Measurements from ENCODE around the gene FAM217B.

FAM217B gene, protein sequence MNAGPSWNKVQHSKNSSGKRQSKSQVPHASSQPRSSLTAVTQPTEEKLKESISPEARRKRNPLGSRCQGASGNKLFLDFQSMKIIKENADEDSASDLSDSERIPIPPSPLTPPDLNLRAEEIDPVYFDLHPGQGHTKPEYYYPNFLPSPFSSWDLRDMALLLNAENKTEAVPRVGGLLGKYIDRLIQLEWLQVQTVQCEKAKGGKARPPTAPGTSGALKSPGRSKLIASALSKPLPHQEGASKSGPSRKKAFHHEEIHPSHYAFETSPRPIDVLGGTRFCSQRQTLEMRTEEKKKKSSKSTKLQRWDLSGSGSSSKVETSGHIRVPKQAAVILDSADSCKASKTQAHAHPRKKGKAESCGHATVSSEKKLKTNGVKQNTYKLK

DNA sequence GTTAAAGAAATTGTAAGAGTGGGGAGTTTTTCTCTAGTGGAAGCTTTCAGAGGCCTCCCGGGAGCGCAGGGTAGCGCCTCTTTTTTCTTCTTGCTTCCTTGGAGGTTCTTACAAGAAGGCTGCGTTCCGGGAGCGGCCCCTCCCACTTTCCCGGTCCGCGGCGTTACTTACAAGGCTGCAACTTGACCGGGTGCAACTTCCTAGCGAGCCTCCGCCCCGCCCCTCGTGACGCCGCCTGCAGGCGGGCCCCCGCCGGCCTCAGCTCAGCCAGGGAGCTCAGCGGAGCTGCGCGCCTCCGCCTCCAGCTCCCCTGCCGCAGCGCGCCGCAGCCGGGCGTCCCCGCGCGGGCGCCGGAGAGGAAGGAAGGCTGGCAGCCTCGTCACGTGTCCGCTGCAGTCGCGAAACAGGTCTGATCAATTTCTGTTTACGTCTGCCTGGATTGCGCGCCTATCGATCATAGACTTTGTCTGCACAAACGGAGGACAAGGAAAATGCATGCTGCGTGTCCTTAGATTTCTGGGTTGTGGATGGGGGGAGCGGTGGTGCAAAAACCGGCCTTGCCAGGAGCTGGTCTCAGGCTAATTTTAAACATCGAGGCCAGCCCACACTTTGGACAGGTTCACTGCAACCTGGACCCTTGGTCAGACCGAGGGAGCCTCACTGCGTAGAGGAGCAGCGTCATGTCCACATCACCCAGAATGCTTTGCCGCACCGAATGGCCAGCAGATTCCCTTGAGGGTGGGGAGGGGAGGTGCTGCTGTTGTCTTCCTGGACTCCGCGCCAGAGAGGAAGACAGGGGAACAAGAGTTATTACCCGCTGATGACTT, at the start of gene FAM217B, which contains the start of gene PPP1R3D:
FAM217B (plus strand) TSS at position 261 of the 827 bp plus-strand sequence. CDS start 3,555 bp downstream, outside the sequence.
PPP1R3D (minus strand) TSS at position 177 of the 827 bp plus-strand sequence. CDS start 374 bp downstream, outside the sequence.
- DNase-seq = peak; percentile 93 to 98

DNA sequence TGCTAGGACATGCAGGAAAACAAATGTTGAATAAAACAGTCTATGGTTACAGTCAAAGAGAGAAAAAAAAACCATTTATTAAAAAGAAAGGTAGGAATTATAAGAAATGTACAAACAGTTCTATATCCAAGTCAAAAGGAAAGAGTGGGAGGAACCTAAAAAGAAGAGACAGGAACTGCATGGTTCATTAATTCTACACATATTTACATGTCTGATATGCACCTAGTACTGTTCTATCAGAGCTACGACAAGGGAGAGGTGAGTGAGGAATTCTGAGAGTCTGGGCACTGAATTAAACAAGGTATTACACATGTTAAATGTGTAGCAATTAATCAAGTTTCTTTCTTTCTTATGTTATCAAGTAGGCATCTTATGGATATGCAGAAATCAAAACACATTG, 48.6 kb upstream of the FAM217B start:
- DNase-seq = no peak

DNA sequence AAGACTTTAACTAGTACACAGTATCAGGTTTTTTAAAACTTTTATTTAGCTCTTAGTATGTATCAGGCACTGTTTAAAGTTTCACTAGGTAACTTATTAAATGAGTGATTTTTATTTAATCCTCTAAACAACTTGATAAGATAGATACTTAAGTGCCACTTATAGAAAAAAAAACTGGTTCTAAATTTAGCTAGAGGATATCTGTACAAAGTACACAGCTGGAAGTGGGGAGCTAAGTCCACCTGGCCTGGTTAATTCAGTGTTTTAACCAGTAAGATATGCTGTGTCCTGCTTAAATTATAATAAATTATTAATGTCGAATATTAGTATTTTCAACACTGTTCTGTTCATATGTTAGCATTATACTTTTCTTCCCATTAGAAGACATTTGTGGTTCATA, 44.3 kb upstream of the FAM217B start:
- DNase-seq = no peak

DNA sequence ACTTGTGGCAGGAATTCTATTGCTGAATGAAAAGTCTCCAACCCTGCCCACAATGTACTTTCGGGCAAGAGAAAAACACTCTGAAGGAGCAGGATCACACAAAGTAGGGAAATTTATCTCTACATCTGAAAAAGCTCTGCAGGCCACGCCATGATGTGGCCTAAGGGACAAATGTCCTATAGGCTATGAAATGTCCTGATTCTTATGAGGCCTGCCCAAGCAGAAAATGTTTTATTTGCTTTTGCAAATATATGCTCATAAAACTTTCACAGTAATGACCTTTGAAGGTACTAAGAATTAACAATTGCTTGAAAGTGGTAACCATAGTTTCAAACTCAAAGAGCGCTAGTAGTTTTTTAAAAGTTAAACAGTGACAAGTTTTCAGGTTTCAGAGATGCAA, 37.7 kb upstream of the FAM217B start:
- no peak for DNase-seq

DNA sequence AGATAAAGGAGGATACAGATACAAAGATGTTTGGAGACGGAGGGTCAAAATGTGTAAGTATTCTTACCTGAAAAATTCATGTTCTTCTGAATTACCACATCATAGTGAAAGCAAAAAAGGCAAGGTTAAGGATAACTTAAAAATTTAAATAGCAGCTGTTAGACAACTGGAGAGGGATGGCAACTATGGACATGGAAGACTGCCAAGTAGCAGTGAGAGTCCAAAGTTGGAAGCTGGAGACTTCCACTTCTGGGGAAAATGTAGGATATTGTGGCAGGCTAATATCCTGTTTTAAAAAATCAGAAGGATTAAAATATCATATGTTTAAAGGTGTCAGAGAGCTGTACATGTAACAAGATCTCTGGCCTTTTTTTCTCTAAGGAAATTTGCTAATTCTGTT, 36.6 kb upstream of the FAM217B start:
- no peak for DNase-seq

DNA sequence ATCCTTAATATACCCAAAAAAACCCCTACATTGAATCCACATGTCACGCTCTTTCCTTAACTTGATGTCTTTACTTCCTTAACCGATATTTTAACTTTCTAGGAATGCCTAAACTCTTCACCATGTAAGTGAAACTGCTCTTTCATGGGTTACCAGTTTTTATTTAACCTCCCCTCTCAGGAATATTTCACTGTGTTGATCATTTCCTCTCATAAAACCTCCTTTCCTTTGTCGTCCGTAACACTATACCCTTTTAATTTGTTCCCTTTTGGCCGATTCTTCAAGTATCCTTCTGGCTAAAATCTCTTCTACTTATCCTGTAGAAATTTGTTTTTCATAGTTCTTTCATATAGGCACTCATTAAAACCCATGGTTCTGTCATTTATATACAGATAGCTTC, 31.3 kb upstream of the FAM217B start:
- no peak for DNase-seq

DNA sequence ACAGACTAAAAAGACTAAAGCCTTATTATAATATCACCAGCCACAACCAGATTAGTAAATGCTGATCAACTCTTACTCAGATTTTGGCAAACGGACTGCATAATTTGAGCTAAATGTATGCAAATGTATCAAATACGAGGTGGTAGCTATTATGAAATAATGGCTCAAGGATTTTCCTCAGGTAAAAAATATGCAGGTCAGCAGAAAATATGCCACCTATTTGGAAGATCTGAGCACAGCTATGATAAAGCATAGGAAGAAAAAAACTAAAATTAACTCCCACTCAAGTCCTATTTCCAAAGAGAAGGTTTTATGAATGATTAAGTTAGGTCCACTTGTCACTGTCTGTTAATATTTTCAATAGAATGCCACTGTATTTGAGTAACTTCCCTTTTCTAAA, 29.1 kb upstream of the FAM217B start:
- no peak for DNase-seq

DNA sequence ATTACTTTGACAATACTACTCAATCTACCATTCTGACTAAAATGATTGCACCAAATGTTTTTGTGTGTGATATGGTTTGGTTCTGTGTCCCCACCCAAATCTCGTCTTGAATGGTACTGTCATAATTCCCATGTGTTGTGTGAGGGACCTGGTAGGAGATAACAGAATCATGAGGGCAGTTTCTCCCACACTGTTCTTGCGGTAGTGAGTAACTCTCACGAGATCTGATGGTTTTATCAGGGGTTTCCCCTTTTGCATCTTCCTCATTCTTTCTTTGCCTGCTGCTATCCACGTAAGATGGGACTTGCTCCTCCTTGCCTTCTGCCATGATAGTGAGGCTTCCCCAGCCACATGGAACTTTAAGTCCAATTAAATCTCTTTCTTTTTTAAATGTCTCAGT, 27.6 kb upstream of the FAM217B start:
- no peak for DNase-seq

DNA sequence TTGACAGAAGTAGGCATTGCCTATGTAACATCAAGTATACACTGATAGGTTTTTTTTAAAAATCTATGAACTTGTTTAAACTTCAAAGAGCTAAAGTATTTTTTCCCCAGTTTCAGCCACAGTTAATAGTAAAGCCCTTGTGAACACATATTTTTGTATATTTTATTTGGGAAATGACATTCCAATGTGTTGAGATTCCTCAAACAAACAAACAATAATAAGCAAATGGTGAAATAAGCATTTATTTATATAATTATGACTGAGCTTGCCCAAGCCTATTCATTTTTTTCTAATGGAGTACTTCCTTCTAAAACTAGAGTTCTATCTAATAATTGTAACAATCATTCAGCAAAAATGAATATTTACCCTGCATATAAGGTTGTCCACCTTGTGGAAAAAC, 19.2 kb upstream of the FAM217B start:
- no peak for DNase-seq

DNA sequence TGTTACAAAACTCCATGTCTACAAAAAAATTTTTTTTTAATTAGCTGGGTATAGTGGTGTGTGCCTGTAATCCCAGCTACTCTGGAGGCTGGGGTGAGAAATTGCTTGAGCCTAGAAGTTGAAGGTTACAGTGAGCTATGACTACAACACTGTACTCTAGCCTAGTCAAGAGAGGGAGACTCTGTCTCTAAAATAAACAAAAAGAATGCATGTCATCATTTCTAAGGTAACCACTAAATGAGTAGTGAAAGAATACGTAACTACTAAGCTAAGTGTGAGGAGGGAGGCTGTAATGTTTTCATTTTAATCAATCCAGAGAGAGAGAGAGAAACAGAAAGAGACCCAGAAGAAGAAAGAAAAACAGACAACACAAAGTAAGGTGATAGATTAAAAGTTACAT, 16.7 kb upstream of the FAM217B start:
- no peak for DNase-seq

DNA sequence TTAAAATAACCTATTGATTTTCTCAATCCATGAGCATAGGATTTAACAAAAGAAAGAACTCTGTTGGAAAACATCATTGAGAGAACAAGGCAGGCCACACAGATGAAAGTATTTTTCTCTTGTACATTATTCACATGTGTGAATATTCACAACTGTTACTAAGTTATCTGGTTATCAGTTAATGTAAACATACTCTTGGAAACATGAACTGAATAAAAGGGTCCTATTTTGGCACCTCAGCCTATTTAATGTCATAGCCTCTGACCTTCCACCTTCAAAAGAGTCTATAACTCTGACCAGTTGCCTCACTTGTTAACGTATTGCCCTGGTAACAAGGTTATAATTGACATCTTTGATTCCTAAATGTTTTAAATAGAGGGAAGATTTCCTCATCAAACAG, 14.8 kb upstream of the FAM217B start:
- DNase-seq = no peak

DNA sequence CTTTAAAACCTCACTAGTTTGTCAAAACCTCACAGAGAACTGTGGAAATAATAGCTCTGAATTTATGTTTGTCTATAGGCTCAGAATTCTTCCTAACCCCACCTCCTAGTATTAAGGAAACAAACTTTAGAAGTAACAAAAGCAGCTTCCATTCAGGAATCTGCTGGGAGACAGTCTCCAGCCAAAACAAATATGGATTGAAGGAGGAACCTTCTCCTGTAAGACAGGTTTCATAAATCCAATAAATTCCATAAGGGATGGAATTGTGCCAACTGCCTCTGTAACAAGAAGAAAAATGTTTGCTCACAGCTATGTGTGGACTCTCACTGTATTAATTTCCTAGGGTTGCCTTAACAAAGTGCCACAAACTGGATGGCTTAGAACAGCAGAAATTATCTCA, 14.3 kb upstream of the FAM217B start:
- DNase-seq = no peak

DNA sequence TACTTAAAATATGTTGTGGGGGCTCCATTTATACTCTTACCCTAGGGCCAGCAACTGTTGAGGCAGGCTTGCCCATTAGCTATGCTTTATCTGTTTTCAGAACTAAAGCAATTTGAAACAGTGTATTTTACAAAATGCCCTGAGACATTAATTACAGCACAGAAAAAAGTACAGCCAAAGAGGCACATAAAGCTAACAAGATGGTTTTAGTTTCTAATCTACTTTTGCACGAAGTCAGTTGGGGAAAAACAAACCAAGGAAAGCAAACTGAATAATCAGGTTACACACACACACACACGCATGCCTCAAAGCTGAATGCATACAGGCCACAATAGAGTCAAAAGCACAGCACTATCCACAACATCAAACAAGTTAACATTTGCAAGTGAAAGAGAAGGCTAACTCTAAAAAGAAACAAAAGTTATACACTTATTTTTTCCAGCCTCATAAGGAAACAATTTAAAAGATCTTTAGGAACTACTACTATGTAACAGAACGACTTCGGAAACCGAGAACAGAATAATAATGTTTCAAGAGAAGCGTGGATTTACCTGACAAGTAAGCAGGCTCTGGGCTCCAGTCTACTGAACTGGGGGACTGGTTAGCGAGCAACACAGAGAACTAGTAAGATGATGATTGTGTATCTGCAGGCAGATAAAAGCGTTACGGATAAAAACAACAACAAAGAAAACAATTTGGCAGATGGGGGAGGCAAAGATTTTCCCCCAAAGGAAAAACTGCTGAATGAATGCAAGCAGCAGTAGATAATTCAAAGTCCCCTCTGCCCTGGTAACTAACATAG, 8.5 kb upstream of the FAM217B start:
- no peak for DNase-seq

DNA sequence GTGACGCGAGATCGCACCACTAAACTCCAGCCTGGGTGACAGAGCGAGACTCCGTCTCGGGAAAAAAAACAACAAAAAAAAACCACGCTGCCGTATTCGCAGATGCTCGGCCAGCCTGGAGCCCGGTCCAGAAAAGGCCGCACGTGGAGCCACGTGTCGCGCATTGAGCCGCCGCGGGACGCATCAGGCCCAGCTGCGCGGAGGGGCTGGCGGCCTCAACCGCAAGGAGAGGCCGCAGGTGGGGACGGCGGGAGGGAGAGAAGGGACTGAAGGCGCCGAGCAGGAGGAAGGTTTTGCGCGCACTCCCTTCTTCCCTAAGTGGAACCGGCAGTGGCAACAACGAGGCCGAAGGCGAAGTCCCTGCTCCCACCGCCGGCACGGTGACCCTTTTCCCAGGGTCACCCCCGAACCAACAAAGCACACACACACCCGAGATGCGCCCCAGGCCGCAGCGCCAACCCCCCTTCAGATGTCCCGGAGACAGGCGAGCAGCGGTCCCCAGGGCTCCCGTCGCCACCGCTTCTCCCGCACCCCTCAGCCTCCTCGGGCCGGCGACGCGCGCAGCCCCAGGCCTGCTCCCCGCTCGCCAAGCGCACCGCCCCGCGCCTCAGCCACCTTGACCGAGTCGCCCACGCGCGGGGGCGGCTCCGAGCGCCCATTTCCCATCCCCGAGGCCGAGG, 7.4 kb upstream of the FAM217B start:
- no peak for DNase-seq

DNA sequence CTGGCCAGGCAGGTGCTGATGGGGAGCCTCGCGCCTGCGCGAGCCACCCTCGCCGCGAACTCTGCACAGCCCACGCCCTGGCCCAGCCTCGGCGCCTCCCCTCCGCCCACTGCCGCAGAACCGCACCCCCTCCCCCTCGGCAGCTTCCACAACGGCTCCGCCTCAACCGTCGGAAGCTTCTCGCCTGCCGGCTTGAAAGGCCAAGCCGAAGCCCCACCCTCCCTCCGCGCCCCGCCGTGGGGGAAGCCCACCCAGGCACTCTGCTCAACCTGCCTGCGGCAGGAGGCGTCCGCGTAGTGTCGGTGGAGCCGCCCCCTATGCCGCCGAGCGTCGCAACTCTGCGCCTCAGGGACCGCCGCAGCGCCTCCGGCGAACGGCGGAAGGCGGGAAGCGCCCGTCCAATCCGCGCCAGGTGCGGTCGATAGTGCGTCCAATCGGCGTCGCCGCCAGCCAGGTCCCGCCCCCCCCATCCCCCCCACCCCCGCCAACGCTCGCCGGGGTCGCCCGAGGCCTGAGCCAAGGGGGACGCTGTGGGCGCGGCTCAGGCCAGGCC, 6.8 kb upstream of the FAM217B start, which contains the start of gene SYCP2:
SYCP2 (minus strand) TSS at position 342 of the 553 bp plus-strand sequence. CDS start 11,224 bp downstream, outside the sequence.
- no peak for DNase-seq

DNA sequence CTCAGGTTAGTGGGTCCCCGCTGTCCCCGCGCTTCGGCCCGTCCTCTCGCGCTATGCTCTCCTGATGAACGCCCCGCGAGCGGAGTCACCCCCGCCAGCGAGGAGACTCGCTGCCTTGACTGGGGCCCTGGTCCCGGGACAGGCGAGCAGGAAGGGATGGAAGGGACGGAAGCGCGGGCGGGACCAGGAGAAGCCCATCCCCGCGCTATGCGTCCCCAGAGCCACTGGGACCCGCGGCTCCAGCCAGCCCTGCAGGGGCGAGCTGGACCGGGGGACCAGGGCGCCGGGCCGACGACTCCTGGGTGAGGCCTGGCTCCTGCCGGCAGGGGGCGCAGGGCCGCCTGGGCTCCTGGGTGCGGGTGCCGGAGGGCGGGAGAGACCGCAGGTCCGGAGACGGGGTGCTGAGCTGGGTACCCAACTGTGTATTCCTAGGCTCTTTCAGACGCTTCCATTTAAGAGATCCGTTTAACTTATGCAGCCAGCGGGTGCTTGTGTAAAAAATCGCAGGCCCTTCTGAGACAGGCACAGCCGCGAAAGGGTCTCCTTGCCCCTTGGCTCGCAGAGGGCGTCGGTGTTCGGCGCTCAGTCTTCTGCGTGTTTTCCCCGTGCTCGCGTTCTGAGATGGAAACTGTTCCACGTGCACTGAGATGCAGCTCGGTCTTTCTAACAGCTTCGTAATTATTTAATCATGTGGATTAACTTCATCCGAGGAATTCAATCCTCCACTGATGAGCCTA, 6.2 kb upstream of the FAM217B start:
- peak; percentile 45 to 74 for DNase-seq

DNA sequence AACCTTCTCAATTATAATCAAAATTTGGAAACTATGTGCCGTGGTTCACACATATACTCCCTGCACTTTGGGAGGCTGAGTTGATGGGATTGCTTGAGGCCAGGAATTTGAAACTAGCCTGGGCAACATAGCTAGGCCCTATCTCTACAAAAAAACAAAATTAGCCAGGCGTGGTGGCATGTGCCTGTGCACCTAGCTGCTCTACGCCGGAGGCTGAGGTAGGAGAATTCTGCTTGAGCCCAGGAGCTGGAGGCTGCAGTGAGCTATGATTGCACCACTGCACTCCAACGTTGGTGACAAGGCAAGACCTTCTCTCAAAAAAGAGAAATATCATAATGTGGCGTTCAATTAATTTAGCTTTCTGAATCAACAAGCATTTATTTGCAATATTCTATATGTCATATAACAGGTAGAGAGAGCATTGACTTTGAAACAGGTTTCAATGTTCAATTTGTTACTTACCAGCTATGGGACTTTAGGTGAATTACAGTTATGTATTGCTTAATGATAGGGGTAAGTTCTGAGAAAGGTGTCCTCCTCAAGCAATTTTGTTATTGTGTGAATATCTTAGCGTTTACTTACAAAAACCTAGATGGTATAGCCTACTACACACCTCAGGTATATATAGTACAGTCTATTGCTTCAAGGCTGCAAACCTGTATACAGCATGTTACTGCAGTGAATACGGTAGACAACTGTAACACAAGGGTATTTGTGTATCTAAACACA, 4.6 kb upstream of the FAM217B start:
- DNase-seq = no peak

DNA sequence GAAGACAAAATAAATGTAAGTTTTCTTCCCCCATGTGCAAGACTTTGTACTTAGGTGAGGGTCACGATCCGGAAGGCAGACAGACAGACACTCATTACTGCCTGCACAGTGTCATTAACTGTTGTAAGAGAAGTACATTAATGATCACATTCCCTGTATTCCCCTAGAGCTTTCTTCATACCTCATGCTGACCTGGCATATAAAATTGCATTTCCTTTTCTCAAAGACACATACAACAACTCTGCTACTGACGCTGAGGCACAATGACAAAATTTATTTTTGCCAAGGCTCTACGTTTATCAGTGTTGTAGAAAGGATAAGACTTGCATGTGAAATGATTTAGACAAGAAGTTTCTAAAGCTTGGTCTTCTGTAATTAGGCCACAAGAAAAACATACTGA, 3.8 kb upstream of the FAM217B start:
- DNase-seq = no peak

DNA sequence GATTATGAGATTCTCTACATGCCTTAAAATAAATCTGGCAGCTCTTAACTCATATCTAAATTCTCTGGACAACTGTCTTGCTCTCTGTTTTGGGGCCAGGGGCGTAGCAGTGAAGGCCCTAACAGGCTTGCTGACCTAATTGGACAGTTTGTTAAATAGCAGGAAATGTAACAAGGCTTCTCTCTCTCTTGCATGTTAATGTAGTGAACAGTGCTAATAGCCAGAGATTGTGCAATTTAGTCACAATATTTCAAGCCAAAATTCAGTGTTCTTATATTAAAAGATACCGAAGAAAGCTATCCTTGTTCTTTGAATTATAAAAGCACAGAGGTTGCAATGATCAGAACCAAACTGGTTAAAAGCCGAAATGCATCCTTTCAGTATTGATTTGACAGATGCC, 3.0 kb upstream of the FAM217B start:
- DNase-seq = no peak

DNA sequence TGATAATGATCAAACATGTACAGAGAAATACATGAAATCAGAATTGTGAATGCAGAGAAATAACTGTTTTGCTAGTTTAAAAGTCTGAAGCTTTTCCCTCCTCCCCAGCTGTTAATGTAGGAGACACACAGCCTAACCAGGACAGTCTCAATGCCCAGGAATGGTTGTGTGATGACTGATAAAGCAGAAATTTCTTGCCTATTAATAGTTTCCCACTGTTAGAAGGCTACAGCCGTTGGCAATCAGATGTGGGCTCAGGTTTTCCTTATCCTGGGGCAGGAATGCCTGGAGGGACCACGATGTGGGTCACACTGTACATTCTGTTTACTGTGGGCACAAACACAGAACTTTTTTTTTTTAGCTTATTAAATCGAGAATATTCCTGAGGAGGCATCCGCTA, 2.0 kb upstream of the FAM217B start:
- no peak for DNase-seq

DNA sequence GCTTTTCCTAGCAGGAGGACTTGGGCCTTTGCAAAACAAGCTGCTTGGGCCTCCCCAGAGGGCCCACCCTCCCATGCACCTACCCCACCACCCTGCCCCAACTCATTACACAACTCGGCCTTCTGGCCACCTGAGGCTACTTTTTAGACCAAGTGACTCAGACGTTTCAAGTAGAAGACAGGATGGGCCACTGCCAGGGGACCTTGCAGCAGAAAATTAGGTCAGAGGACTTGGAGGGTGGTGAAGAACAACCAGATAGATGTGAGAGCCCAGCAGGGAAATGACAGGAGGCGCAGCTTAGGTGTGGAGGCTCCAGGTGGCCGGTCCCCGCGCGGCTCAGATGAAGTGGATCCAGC, 1.5 kb upstream of the FAM217B start:
- no peak for DNase-seq

All from SHP77 (cell line).